Endothelial cell of umbilical vein (primary cell): Measurements from ENCODE around the gene MEX3C. TPM values are rescaled to one million over a fixed set of nuclear protein-coding genes. Genes with fewer than 3 reads are reported as not detected.

Source experiments
- BruUV-seq: library from RNA; stranded (reverse); fragments of 400-500 nt; replicated peaks from 2 replicates; lab custom pipeline; 2021; lab: Mats Ljungman, UMichigan
- CTCF ChIA-PET: fragments of 300-600, 350-600 bp; sonication (Branson Sonifier 250); formaldehyde crosslinking; loops from one replicate; lab custom pipeline; 2021; ENCODE audit warnings: antibody characterized with exemption, inconsistent platforms; lab: Charles Lee
- POLR2A ChIA-PET: fragments of 300-600, 350-600 bp; sonication (Branson Sonifier 250); formaldehyde crosslinking; loops from one replicate; lab custom pipeline; 2021; ENCODE audit warnings: antibody characterized with exemption, inconsistent platforms; lab: Charles Lee
- DNase-seq: peaks from one replicate; pipeline ENCODE4 v3.0.0-alpha.2; 2011; ENCODE audit warnings: low read depth, low spot score
- FAIRE-seq: peaks from 2 replicates; lab custom pipeline; 2011; peaks lifted over from hg19 to GRCh38; lab: Jason Lieb, UNC
- H2AFZ ChIP-seq: 2 replicates; pipeline ENCODE4 v1.6.0; 2012; ENCODE audit warnings: low read depth, low read length, control low read depth, inconsistent platforms
- H3K27ac ChIP-seq: 2 replicates; pipeline ENCODE4 v1.5.1; 2011; ENCODE audit warnings: low read depth, mild to moderate bottlenecking, control low read depth, low read length, moderate library complexity; ENCODE audit not compliant: insufficient read depth
- H3K27me3 ChIP-seq, 2 experiments: 2 replicates each; pipeline versions ENCODE4 v1.6.0 to v1.6.1; 2011; ENCODE audit warnings: low read length in 2 of 2, mixed read lengths in 1 of 2; ENCODE audit not compliant: control insufficient read depth in 2 of 2, insufficient read depth in 2 of 2
- H3K36me3 ChIP-seq, 2 experiments: 2 replicates in 1 of 2; 3 replicates in 1 of 2; pipeline ENCODE4 v1.5.1; 2011; ENCODE audit warnings: low read length in 2 of 2, mild to moderate bottlenecking in 1 of 2, moderate library complexity in 1 of 2; ENCODE audit not compliant: control insufficient read depth in 2 of 2, insufficient read depth in 2 of 2; ENCODE audit errors: extremely low read depth in 1 of 2
- H3K4me1 ChIP-seq: 3 replicates; pipeline ENCODE4 v1.5.1; 2011; ENCODE audit warnings: mild to moderate bottlenecking, low read length; ENCODE audit not compliant: control insufficient read depth, insufficient read depth; ENCODE audit errors: extremely low read depth
- H3K4me2 ChIP-seq: 2 replicates; pipeline ENCODE4 v1.6.1; 2011; ENCODE audit warnings: low read length, control low read depth, mixed read lengths; ENCODE audit not compliant: insufficient read depth
- H3K4me3 ChIP-seq, 3 experiments: fragments of 200-600 bp in 1 of 3; sonication (generic), shearing (Covaris generic) in 1 of 3; replicated peaks in 1 of 3; 2 replicates each; pipeline ENCODE4 v1.5.1; 2011 to 2016; ENCODE audit warnings: control low read depth in 3 of 3, low read length in 3 of 3, mild to moderate bottlenecking in 2 of 3, inconsistent platforms in 1 of 3, low read depth in 1 of 3, moderate library complexity in 1 of 3; ENCODE audit not compliant: insufficient read depth in 1 of 3
- H3K79me2 ChIP-seq: 2 replicates; pipeline ENCODE4 v1.6.0; 2012; ENCODE audit warnings: low read length, inconsistent platforms; ENCODE audit not compliant: control insufficient read depth, insufficient read depth
- H3K9ac ChIP-seq: replicated peaks from 2 replicates; pipeline ENCODE3; 2011; ENCODE audit warnings: low read length, control low read depth; ENCODE audit not compliant: insufficient read depth; ENCODE audit errors: extremely low read depth
- H3K9me1 ChIP-seq: replicated peaks from 3 replicates; pipeline ENCODE4 v1.6.0; 2011; ENCODE audit warnings: mild to moderate bottlenecking, low read length; ENCODE audit not compliant: control insufficient read depth, insufficient read depth; ENCODE audit errors: extremely low read depth
- H3K9me3 ChIP-seq: replicated peaks from 2 replicates; pipeline ENCODE4 v1.5.1; 2012; ENCODE audit warnings: low read length, inconsistent platforms; ENCODE audit not compliant: control insufficient read depth, insufficient read depth
- H4K20me1 ChIP-seq: replicated peaks from 2 replicates; pipeline ENCODE3; 2011; ENCODE audit warnings: mild to moderate bottlenecking, low read length; ENCODE audit not compliant: control insufficient read depth, insufficient read depth; ENCODE audit errors: extremely low read depth
- CTCF ChIP-seq, 2 donors: IDR thresholded peaks; 1 replicate in 1 of 2; 2 replicates in 1 of 2; pipeline ENCODE4 v1.5.1; 2011; ENCODE audit warnings: low read length in 2 of 2, mild to moderate bottlenecking in 2 of 2, moderate library complexity in 2 of 2, control low read depth in 1 of 2, inconsistent platforms in 1 of 2, low read depth in 1 of 2; ENCODE audit not compliant: insufficient read depth in 1 of 2; ENCODE audit errors: extremely low read depth in 1 of 2
- EZH2 ChIP-seq: IDR thresholded peaks from 2 replicates; pipeline ENCODE4 v1.6.1; 2012; ENCODE audit warnings: borderline replicate concordance, low read depth, mild to moderate bottlenecking, moderate library complexity, low read length, inconsistent platforms; ENCODE audit not compliant: severe bottlenecking
- FOS ChIP-seq: IDR thresholded peaks from 2 replicates; pipeline ENCODE4 v1.6.1; 2011; ENCODE audit warnings: mild to moderate bottlenecking, low read length, moderate library complexity, borderline replicate concordance; ENCODE audit not compliant: insufficient read depth
- GATA2 ChIP-seq: IDR thresholded peaks from 2 replicates; pipeline ENCODE4 v1.7.0; 2011; ENCODE audit warnings: low read depth, mild to moderate bottlenecking, moderate library complexity, mixed read lengths, low read length; ENCODE audit not compliant: insufficient read length, insufficient read depth
- JUN ChIP-seq: IDR thresholded peaks from 2 replicates; pipeline ENCODE4 v1.6.1; 2011; ENCODE audit warnings: borderline replicate concordance, low read depth; ENCODE audit not compliant: insufficient read length, insufficient read depth
- MAX ChIP-seq: IDR thresholded peaks from 2 replicates; pipeline ENCODE4 v1.6.1; 2011; ENCODE audit not compliant: insufficient read depth, insufficient read length
- MYC ChIP-seq: IDR thresholded peaks from one replicate; pipeline ENCODE4 v1.6.1; 2011; ENCODE audit warnings: mild to moderate bottlenecking, low read depth, low read length
- POLR2A ChIP-seq: IDR thresholded peaks from 2 replicates; pipeline ENCODE4 v1.6.1; 2012; ENCODE audit warnings: low read depth, mild to moderate bottlenecking, control low read depth, low read length
- POLR2AphosphoS5 ChIP-seq: IDR thresholded peaks from 2 replicates; pipeline ENCODE4 v1.6.1; 2012; ENCODE audit warnings: low read depth, mild to moderate bottlenecking, control low read depth, low read length, moderate library complexity; ENCODE audit not compliant: insufficient read depth
- dilution Hi-C: fragments of 300-500 bp; cut with MboI; formaldehyde crosslinking; loops from one replicate; pipeline ENCODE4 v1.15.0; 2019; ENCODE audit warnings: low sequenced_read_pairs; ENCODE audit not compliant: extremely low pct_ligation_motif_present
- intact Hi-C: fragments of 100-400 bp; cut with micrococcal nuclease; formaldehyde crosslinking; loops from one replicate; pipeline ENCODE4 v1.10.0; 2022
- polyA plus RNA-seq, 4 experiments: library from polyadenylated mRNA; depleted of rRNA in 3 of 4; stranded (reverse) in 3 of 4; unstranded in 1 of 4; fragments of >200 nt; gene quantifications; 2 replicates each; pipeline versions ENCODE4 v1.2.1 to v1.2.3, GENCODE V29; 2011 to 2012; ENCODE audit warnings: missing spikeins in 1 of 4
- total RNA-seq: library from RNA; stranded (reverse); gene quantifications from 2 replicates; pipeline ENCODE4 v1.2.3, GENCODE V29; 2021

MEX3C gene
- total and polyA plus RNA-seq, 2 donors (not counting 3 experiments of a cell fraction or from before 2014, with no cell fraction given), result 23.4 to 45.7 TPM

DNA sequence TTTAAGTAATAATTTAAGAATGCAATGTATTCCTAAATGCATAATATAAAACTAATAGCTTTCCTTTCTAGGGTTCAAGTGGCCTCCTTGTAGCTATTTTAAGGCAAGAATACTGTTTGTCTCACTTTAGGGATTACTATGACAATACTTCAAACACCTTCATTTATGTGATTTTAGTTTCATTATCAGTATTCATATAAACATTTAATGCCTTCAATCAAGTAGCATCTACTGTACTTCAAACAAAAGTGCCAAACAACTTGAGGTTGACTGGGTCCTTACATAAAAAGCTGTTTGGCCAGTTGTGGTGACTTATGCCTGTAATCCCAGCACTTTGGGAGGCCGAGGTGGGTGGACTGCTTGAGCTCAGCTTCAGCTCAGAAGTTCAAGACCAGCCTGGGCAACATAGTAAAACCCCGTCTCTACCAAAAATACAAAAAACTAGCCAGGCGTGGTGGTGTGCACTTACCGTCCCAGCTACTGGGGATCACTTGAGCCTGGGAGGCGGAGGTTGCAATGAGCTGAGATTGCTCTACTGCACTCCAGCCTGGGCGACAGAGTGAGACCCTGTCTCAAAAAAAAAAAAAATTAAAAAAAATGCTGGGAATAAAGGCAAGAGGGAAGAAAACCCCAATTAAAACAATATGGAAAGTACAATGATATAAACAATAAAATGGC is 9.3 kb downstream of the MEX3C start:
- no peak for FAIRE-seq

More for the DNA sequence above, 9.3 kb downstream of the MEX3C start:
- peaks cover 21% of the 10 kb centered on the region for H3K4me1 ChIP-seq
- no peak overlapping the region for H3K9ac ChIP-seq
- no peaks in the 10 kb centered on the region for H3K9me3 ChIP-seq
- no TSS peak for BruUV-seq
- no peak for DNase-seq
- H4K20me1 ChIP-seq, result peaks cover 33% of the 10 kb centered on the region
- TF ChIP-seq CTCF (IDR thresholded peaks at IDR 0.05; ENCODE audit: extremely low read depth in 1 of 2, insufficient read depth in 1 of 2, low read depth in 1 of 2, low read length in 2 of 2) (no peak), EZH2 (no peak), JUN (no peak), POLR2A (no peak), MAX (no peak), MYC (no peak), POLR2AphosphoS5 (no peak), GATA2 (no peak), FOS (no peak)
- H3K4me3 ChIP-seq, result no peak overlapping the region
- no peak overlapping the region for H3K27ac ChIP-seq
- peaks cover 99% of the 10 kb centered on the region for H3K79me2 ChIP-seq
- no peak overlapping the region for H3K4me2 ChIP-seq
- no peaks in the 10 kb centered on the region for H3K27me3 ChIP-seq
- H3K9me1 ChIP-seq, result peaks cover 3% of the 10 kb centered on the region
- peaks cover 0 to 2% of the 10 kb centered on the region in 2 experiments for H3K36me3 ChIP-seq
- ChIA-PET POLR2A (interaction anchor here (0.6 to 1.3 kb wide), 2 partner anchors 7 to 11 kb away, joined by 4 read pairs; no protein-coding TSS in a partner anchor), CTCF (interaction anchor here (1.0 kb wide), 1 partner anchor 8 kb away, joined by 3 read pairs; no protein-coding TSS in a partner anchor)
- H2AFZ ChIP-seq, result no peak overlapping the region
- intact Hi-C loops (no loop called here), dilution Hi-C loops (no loop called here)
